ENCODE measurements around the gene MTRF1L. TPM values are rescaled to one million over a fixed set of nuclear protein-coding genes. Genes with fewer than 3 reads are reported as not detected.

Gene MTRF1L
- polyA plus RNA-seq, 1 donor (not counting 4 experiments of a cell fraction or from before 2014, with no cell fraction given): 19.0 TPM

GRCh38 chr6:153045271-153045670 lies 42.8 kb upstream of the MTRF1L start:
- Histone ChIP-seq H3K27me3 (ENCODE audit: control insufficient read depth, extremely low read depth, insufficient read depth, low read length) (no peaks in the 10 kb centered on the region), H3K9me1 (ENCODE audit: control insufficient read depth, extremely low read depth, insufficient read depth, low read length) (no peaks in the 10 kb centered on the region), H4K20me1 (ENCODE audit: control insufficient read depth, extremely low read depth, insufficient read depth, low read length) (no peaks in the 10 kb centered on the region), H3K9ac (ENCODE audit: control insufficient read depth, extremely low read depth, insufficient read depth, low read length) (no peak overlapping the region), H3K9me3 (ENCODE audit: control insufficient read depth, low read depth, low read length) (no peaks in the 10 kb centered on the region), H3K79me2 (ENCODE audit: control insufficient read depth, insufficient read depth, low read length) (no peaks in the 10 kb centered on the region), H3K36me3 (ENCODE audit: control insufficient read depth in 2 of 2, extremely low read depth in 1 of 2, insufficient read depth in 2 of 2, low read length in 2 of 2) (no peaks in the 10 kb centered on the region), H3K4me1 (ENCODE audit: control insufficient read depth, extremely low read depth, insufficient read depth, low read length) (no peaks in the 10 kb centered on the region), H3K4me2 (ENCODE audit: control insufficient read depth, extremely low read depth, insufficient read depth, low read depth, low read length) (no peak overlapping the region), H3K4me3 (ENCODE audit: control insufficient read depth in 2 of 3, extremely low read depth in 1 of 3, insufficient read depth in 2 of 3, low read depth in 1 of 3, low read length in 3 of 3) (no peak overlapping the region), H3K27ac (ENCODE audit: control insufficient read depth, insufficient read depth, low read length) (no peak overlapping the region), H2AFZ (ENCODE audit: control insufficient read depth, low read length) (no peak overlapping the region)
- dilution Hi-C loops (cut with MboI; ENCODE audit: extremely low pct_ligation_motif_present, low sequenced_read_pairs): loop anchor here (25.0 kb wide), 1 partner anchor 167 kb away; no protein-coding TSS in a partner anchor
- TF ChIP-seq EZH2 (IDR thresholded peaks at IDR 0.05; ENCODE audit: low read length) (no peak), CTCF (optimal IDR thresholded peaks at IDR 0.05 in 1 of 3, IDR thresholded peaks at IDR 0.05 in 1 of 3, conservative IDR thresholded peaks at IDR 0.05 in 1 of 3; ENCODE audit: extremely low read depth in 1 of 3, insufficient read depth in 2 of 3, low read length in 3 of 3) (no peak)
- DNase-seq (ENCODE audit: low read depth, low spot score) (no peak), FAIRE-seq (no peak)

- Histone ChIP-seq H3K9me1 (ENCODE audit: control insufficient read depth, extremely low read depth, insufficient read depth, low read length) (no peaks in the 10 kb centered on the region), H3K4me2 (ENCODE audit: control insufficient read depth, extremely low read depth, insufficient read depth, low read depth, low read length) (no peak overlapping the region), H3K4me3 (ENCODE audit: control insufficient read depth in 2 of 3, extremely low read depth in 1 of 3, insufficient read depth in 2 of 3, low read depth in 1 of 3, low read length in 3 of 3) (no peak overlapping the region), H3K27me3 (ENCODE audit: control insufficient read depth, extremely low read depth, insufficient read depth, low read length) (no peaks in the 10 kb centered on the region), H3K4me1 (ENCODE audit: control insufficient read depth, extremely low read depth, insufficient read depth, low read length) (no peaks in the 10 kb centered on the region), H4K20me1 (ENCODE audit: control insufficient read depth, extremely low read depth, insufficient read depth, low read length) (no peaks in the 10 kb centered on the region), H2AFZ (ENCODE audit: control insufficient read depth, low read length) (no peak overlapping the region), H3K9ac (ENCODE audit: control insufficient read depth, extremely low read depth, insufficient read depth, low read length) (no peak overlapping the region), H3K79me2 (ENCODE audit: control insufficient read depth, insufficient read depth, low read length) (no peaks in the 10 kb centered on the region), H3K27ac (ENCODE audit: control insufficient read depth, insufficient read depth, low read length) (no peak overlapping the region), H3K36me3 (ENCODE audit: control insufficient read depth in 2 of 2, extremely low read depth in 1 of 2, insufficient read depth in 2 of 2, low read length in 2 of 2) (no peaks in the 10 kb centered on the region), H3K9me3 (ENCODE audit: control insufficient read depth, low read depth, low read length) (no peaks in the 10 kb centered on the region)
- FAIRE-seq (no peak), DNase-seq (ENCODE audit: low read depth, low spot score) (no peak)
- TF ChIP-seq EZH2 (IDR thresholded peaks at IDR 0.05; ENCODE audit: low read length) (no peak), CTCF (optimal IDR thresholded peaks at IDR 0.05 in 1 of 3, IDR thresholded peaks at IDR 0.05 in 1 of 3, conservative IDR thresholded peaks at IDR 0.05 in 1 of 3; ENCODE audit: extremely low read depth in 1 of 3, insufficient read depth in 2 of 3, low read length in 3 of 3) (no peak)
- dilution Hi-C loops (cut with MboI; ENCODE audit: extremely low pct_ligation_motif_present, low sequenced_read_pairs): loop anchor here (25.0 kb wide), 1 partner anchor 168 kb away; no protein-coding TSS in a partner anchor
These were observed 41.8 kb upstream of the MTRF1L start for GRCh38 chr6:153044295-153044694.

Data from keratinocyte (primary cell).